ENCODE results near the gene CRNKL1. TPM values are rescaled to one million over a fixed set of nuclear protein-coding genes. Genes with fewer than 3 reads are reported as not detected.

The CRNKL1 gene
- total RNA-seq, 1 experiment from 2014 or later, result 6.7 TPM

DNA sequence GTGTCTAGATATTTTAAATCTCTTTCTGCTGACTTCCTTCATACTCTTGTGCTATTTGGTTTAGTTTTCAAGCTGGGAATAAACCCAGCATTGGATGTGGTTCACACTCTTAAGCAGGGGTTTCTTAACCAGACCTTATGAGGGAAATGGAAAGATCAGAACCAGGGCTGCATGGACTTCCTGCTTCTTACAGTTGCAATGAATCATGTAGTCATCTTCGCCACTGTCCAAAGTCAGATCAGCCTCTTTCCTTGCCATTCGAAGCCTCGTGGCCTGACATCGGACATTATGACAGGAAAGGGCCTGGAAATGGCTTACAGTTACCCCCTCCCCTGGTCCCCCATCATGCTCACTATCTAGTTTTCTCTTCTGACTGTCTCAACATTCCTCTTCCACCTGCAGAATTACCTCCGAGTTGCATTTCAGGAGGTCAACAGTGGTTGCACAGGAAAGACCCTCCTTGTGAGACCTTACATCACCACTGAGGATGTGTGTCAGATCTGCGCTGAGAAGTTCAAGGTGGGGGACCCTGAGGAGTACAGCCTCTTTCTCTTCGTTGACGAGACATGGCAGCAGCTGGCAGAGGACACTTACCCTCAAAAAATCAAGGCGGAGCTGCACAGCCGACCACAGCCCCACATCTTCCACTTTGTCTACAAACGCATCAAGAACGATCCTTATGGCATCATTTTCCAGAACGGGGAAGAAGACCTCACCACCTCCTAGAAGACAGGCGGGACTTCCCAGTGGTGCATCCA is 51.9 kb downstream of the CRNKL1 start:
- H3K9me3 Mint-ChIP-seq (ENCODE audit: low read depth, unreplicated experiment), result no peaks in the 10 kb centered on the region
- H3K36me3 Mint-ChIP-seq (ENCODE audit: insufficient read depth, unreplicated experiment), result peaks cover 9% of the 10 kb centered on the region
- H3K27me3 Mint-ChIP-seq (ENCODE audit: unreplicated experiment), result no peaks in the 10 kb centered on the region
- no peak overlapping the region for H3K4me3 Mint-ChIP-seq (ENCODE audit: low read depth, unreplicated experiment)
- no TSS peak for BruUV-seq (replicated peaks)
- no peaks in the 10 kb centered on the region for H3K4me1 Mint-ChIP-seq (ENCODE audit: low read depth, unreplicated experiment)
- CTCF ChIA-PET, result no interaction called here
- intact Hi-C loops (cut with micrococcal nuclease; ENCODE audit: unreplicated experiment), result no loop called here
- TF ChIP-seq, protein P1, sequence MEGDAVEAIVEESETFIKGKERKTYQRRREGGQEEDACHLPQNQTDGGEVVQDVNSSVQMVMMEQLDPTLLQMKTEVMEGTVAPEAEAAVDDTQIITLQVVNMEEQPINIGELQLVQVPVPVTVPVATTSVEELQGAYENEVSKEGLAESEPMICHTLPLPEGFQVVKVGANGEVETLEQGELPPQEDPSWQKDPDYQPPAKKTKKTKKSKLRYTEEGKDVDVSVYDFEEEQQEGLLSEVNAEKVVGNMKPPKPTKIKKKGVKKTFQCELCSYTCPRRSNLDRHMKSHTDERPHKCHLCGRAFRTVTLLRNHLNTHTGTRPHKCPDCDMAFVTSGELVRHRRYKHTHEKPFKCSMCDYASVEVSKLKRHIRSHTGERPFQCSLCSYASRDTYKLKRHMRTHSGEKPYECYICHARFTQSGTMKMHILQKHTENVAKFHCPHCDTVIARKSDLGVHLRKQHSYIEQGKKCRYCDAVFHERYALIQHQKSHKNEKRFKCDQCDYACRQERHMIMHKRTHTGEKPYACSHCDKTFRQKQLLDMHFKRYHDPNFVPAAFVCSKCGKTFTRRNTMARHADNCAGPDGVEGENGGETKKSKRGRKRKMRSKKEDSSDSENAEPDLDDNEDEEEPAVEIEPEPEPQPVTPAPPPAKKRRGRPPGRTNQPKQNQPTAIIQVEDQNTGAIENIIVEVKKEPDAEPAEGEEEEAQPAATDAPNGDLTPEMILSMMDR (IDR thresholded peaks at IDR 0.05; ENCODE audit: unreplicated experiment), result no peak
- no peak for DNase-seq
- no peak overlapping the region for H3K27ac Mint-ChIP-seq (ENCODE audit: unreplicated experiment)

DNA sequence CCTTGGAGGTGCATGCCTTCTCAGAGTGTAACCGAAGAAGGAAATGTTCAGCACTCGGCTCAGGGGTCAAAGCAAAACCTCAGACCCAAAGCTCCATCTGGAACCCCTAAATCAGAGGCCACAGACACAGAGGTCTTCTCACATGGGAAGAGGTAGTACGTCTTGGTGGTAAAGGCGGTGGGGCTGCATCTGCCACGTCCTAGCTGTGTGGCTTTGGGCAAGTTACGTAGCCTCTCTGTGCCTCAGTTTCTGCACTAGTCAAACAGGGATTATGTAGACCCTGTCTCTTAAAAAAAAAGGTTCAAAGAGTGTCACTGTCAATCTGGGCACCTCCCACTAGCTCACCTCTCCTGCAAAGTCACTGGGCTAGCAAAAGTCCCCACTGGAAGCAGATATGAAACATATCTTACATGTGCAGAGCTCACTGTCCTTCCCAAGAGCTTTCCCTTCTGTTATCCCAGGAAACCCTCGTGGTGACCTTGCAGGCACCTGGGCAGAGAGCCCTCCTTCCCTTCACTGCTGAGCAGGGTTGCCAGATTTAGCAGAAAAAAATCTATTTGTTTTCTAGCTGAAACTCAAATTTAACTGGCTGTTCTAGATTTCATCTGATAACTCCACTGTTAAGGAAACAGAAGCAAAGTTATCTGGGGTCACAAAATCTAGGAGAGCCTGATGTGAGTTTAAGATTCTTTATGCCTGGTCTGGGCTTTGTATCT is 53.1 kb downstream of the CRNKL1 start:
- no peak for DNase-seq
- no peak overlapping the region for H3K27ac Mint-ChIP-seq (ENCODE audit: unreplicated experiment)
- intact Hi-C loops (cut with micrococcal nuclease; ENCODE audit: unreplicated experiment), result loop anchor here (10.0 kb wide), 1 partner anchor 304 kb away; no protein-coding TSS in a partner anchor
- no peak overlapping the region for H3K4me3 Mint-ChIP-seq (ENCODE audit: low read depth, unreplicated experiment)
- CTCF ChIA-PET, result no interaction called here
- no peaks in the 10 kb centered on the region for H3K9me3 Mint-ChIP-seq (ENCODE audit: low read depth, unreplicated experiment)
- TF ChIP-seq, protein P1 (IDR thresholded peaks at IDR 0.05; ENCODE audit: unreplicated experiment), result no peak
- no peaks in the 10 kb centered on the region for H3K4me1 Mint-ChIP-seq (ENCODE audit: low read depth, unreplicated experiment)
- no peaks in the 10 kb centered on the region for H3K27me3 Mint-ChIP-seq (ENCODE audit: unreplicated experiment)
- peaks cover 7% of the 10 kb centered on the region for H3K36me3 Mint-ChIP-seq (ENCODE audit: insufficient read depth, unreplicated experiment)
- BruUV-seq (replicated peaks), result no TSS peak

DNA sequence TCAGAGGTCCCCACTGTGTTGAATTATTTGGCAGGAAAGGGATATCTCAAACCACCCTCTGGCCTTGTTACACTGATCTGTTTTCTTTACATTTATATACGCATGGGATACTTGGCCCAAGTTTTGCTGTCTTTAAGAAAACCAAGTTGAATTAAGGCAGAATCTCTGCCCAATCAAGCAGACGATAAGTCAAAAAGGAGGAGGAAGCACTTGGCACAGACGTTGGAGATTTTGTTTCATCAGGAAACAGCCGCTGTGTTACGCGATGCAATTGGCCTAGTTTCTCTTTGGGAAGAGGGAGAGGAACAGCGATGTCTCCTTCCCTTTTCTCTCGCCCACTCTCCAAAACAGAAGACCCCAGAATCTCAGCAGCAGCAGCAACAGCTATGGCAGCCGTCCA is 55.3 kb downstream of the CRNKL1 start:
- peaks cover 8% of the 10 kb centered on the region for H3K4me1 Mint-ChIP-seq (ENCODE audit: low read depth, unreplicated experiment)
- H3K36me3 Mint-ChIP-seq (ENCODE audit: insufficient read depth, unreplicated experiment), result no peaks in the 10 kb centered on the region
- CTCF ChIA-PET, result no interaction called here
- intact Hi-C loops (cut with micrococcal nuclease; ENCODE audit: unreplicated experiment), result loop anchor here (10.0 kb wide), 1 partner anchor 302 kb away; no protein-coding TSS in a partner anchor
- no peaks in the 10 kb centered on the region for H3K9me3 Mint-ChIP-seq (ENCODE audit: low read depth, unreplicated experiment)
- no peak overlapping the region for H3K27ac Mint-ChIP-seq (ENCODE audit: unreplicated experiment)
- DNase-seq, result no peak
- no peak overlapping the region for H3K4me3 Mint-ChIP-seq (ENCODE audit: low read depth, unreplicated experiment)
- H3K27me3 Mint-ChIP-seq (ENCODE audit: unreplicated experiment), result no peaks in the 10 kb centered on the region
- no TSS peak for BruUV-seq (replicated peaks)
- TF ChIP-seq, protein P1 (IDR thresholded peaks at IDR 0.05; ENCODE audit: unreplicated experiment), result no peak

DNA sequence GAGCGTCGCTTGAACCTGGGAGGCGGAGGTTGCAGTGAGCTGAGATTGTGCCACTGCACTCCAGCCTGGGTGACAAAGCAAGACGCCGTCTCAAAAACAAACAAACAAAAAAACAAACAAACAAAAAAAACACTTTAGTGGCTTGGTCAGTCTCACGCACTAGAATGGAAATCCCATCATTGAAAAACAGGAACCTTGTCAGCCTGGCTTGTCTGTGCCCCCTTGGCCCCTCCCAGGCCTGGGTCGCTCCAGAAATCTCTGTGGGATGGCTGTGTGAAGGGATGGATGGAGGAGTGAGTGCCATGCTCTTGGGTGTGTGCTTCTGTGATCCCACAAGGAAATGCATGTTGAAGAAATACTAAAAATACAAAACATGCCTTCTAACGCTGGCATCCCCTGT is 56.0 kb downstream of the CRNKL1 start:
- intact Hi-C loops (cut with micrococcal nuclease; ENCODE audit: unreplicated experiment), result loop anchor here (10.0 kb wide), 1 partner anchor 301 kb away; no protein-coding TSS in a partner anchor
- CTCF ChIA-PET, result no interaction called here
- BruUV-seq (replicated peaks), result no TSS peak
- Mint-ChIP-seq H3K4me1 (ENCODE audit: low read depth, unreplicated experiment) (peaks cover 8% of the 10 kb centered on the region), H3K36me3 (ENCODE audit: insufficient read depth, unreplicated experiment) (no peaks in the 10 kb centered on the region), H3K27ac (ENCODE audit: unreplicated experiment) (no peak overlapping the region), H3K9me3 (ENCODE audit: low read depth, unreplicated experiment) (no peaks in the 10 kb centered on the region), H3K27me3 (ENCODE audit: unreplicated experiment) (no peaks in the 10 kb centered on the region), H3K4me3 (ENCODE audit: low read depth, unreplicated experiment) (no peak overlapping the region)
- no peak for DNase-seq
- TF ChIP-seq, protein P1 (IDR thresholded peaks at IDR 0.05; ENCODE audit: unreplicated experiment), result no peak

All from Calu3 (cell line).